Tibial artery (tissue), 4 donors: ENCODE results near the gene ADM.
A peak's percentile ranks its signal among the peaks of the same experiment; 100 is the strongest.

Source experiments
- DNase-seq, 2 donors: peaks; one replicate each; pipeline ENCODE4 v3.0.0-alpha.2; 2019
- H3K27ac ChIP-seq, 2 donors: fragments of 200-600 bp; sonication (generic) in 1 of 2; 1 replicate in 1 of 2; 2 replicates in 1 of 2; pipeline ENCODE4 v1.5.1; 2018 to 2019; ENCODE audit warnings: mild to moderate bottlenecking in 1 of 2
- H3K27me3 ChIP-seq, 2 donors: fragments of 200-600 bp; sonication (generic) in 1 of 2; one replicate each; pipeline versions ENCODE4 v1.5.1 to v1.6.0; 2016 to 2019
- H3K36me3 ChIP-seq, 3 donors: fragments of 200-600 bp; sonication (generic) in 2 of 3; one replicate each; pipeline ENCODE4 v1.5.1; 2016 to 2019; ENCODE audit warnings: mild to moderate bottlenecking in 2 of 3
- H3K4me1 ChIP-seq, 4 donors: fragments of 200-600 bp; sonication (generic) in 2 of 4; 1 replicate in 3 of 4; 2 replicates in 1 of 4; pipeline ENCODE4 v1.5.1; 2016 to 2019
- H3K4me3 ChIP-seq, 2 donors: fragments of 200-600 bp; sonication (generic) in 1 of 2; 1 replicate in 1 of 2; 2 replicates in 1 of 2; pipeline ENCODE4 v1.5.1; 2018 to 2019; ENCODE audit warnings: mild to moderate bottlenecking in 2 of 2
- H3K9me3 ChIP-seq, 3 donors: fragments of 200-600 bp; sonication (generic) in 1 of 3; one replicate each; pipeline ENCODE4 v1.5.1; 2016 to 2019
- intact Hi-C: fragments of 100-400 bp; cut with DNase I; formaldehyde crosslinking; loops from one replicate; pipeline ENCODE4 v1.15.0; 2023; ENCODE audit warnings: low total_unique reads
- TF ChIP-seq, protein P1 (sequence below), 2 experiments: fragments of 200-600 bp in 1 of 2; fragments of 450-650 bp in 1 of 2; IDR thresholded peaks; one replicate each; pipeline ENCODE4 v1.5.1; 2017 to 2019; ENCODE audit warnings: antibody characterized with exemption in 2 of 2, mild to moderate bottlenecking in 1 of 2, moderate library complexity in 1 of 2

ADM gene

DNA sequence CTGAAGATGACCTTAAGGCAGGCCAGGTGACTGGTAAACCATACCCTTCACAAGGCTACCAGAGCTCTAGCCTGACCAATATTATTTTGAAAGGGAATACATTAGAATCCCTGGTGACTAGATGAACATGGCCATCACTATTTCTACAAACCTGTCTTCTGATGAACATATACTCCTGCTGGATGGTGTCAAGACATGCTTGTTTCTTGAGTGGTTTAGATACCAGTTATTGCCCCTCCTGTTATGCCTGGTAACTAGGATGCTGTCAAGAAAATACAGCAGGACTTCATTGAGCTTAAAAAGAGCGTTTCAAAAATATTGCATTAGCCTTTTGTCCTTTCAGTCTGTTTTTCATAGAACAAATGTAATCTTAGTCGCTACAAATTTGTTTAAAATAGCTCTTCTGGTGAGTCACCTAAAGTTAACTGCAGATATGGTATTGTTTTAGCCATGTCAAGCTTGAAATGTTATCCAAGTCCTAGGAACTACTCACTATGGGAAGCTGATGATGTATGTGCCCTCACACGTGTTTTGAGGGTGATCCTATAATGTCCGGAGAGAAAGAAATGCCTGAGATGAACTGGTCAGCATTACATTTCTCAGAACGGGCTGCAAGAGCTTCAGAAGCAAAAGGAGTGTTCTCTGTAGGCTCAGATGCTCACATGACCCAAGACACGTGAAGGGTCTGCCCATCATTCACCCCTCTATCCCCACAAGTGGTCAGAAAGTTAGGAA lies 20.6 kb downstream of the ADM start:
- Histone ChIP-seq H3K9me3 (no peaks in the 10 kb centered on the region), H3K4me3 (no peak overlapping the region), H3K4me1 (peaks cover 5 to 74% (median 40%) of the 10 kb centered on the region in 4 donors), H3K36me3 (no peaks in the 10 kb centered on the region), H3K27ac (peak overlapping the region; percentile 56 to 82), H3K27me3 (no peaks in the 10 kb centered on the region)
- no peak for DNase-seq
- intact Hi-C loops = no loop called here
- TF ChIP-seq, protein P1, sequence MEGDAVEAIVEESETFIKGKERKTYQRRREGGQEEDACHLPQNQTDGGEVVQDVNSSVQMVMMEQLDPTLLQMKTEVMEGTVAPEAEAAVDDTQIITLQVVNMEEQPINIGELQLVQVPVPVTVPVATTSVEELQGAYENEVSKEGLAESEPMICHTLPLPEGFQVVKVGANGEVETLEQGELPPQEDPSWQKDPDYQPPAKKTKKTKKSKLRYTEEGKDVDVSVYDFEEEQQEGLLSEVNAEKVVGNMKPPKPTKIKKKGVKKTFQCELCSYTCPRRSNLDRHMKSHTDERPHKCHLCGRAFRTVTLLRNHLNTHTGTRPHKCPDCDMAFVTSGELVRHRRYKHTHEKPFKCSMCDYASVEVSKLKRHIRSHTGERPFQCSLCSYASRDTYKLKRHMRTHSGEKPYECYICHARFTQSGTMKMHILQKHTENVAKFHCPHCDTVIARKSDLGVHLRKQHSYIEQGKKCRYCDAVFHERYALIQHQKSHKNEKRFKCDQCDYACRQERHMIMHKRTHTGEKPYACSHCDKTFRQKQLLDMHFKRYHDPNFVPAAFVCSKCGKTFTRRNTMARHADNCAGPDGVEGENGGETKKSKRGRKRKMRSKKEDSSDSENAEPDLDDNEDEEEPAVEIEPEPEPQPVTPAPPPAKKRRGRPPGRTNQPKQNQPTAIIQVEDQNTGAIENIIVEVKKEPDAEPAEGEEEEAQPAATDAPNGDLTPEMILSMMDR (IDR thresholded peaks at IDR 0.05) = no peak

- Histone ChIP-seq H3K4me1 (peaks cover 5 to 74% (median 40%) of the 10 kb centered on the region in 4 donors), H3K27me3 (no peaks in the 10 kb centered on the region), H3K27ac (peak overlapping the region; percentile 56 to 82), H3K9me3 (no peaks in the 10 kb centered on the region), H3K4me3 (no peak overlapping the region), H3K36me3 (no peaks in the 10 kb centered on the region)
- TF ChIP-seq, protein P1 (IDR thresholded peaks at IDR 0.05) = no peak
- intact Hi-C loops = no loop called here
- DNase-seq = peak; percentile 70 to 78
These were observed 21.4 kb downstream of the ADM start for GRCh38 chr11:10326012-10326964.

DNA sequence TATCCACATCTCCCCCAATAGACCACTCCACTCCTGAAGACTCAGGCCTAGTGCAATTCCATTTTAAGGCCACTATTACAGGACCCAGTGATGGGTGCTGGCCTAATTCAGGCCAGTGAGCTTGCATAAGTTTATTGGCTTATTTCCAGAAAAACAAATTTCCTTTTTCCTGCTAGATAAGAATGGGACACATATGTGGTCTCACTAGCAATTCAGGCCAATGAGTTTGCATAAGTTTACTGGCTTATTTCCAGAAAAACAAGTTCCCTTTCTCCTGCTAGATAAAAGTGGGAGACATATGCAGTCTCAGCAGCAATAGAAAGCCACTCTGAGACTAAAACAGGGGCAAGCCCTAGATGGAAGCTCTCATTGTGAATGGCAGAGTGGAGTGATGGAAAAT lies 22.4 kb downstream of the ADM start:
- no peak for DNase-seq
- intact Hi-C loops = no loop called here
- Histone ChIP-seq H3K27me3 (no peaks in the 10 kb centered on the region), H3K4me1 (peaks cover 5 to 67% (median 39%) of the 10 kb centered on the region in 4 donors), H3K27ac (peak overlapping the region; percentile 56 to 82), H3K9me3 (no peaks in the 10 kb centered on the region), H3K4me3 (no peak overlapping the region), H3K36me3 (no peaks in the 10 kb centered on the region)
- TF ChIP-seq, protein P1 (IDR thresholded peaks at IDR 0.05) = no peak

GRCh38 chr11:10328314-10329098 lies 23.6 kb downstream of the ADM start:
- peak overlapping the region; percentile 2 to 28 for H3K27ac ChIP-seq
- peaks cover 5 to 56% (median 34%) of the 10 kb centered on the region in 4 donors for H3K4me1 ChIP-seq
- no peaks in the 10 kb centered on the region for H3K9me3 ChIP-seq
- no peaks in the 10 kb centered on the region for H3K27me3 ChIP-seq
- DNase-seq = no peak
- H3K36me3 ChIP-seq = no peaks in the 10 kb centered on the region
- intact Hi-C loops = no loop called here
- TF ChIP-seq, protein P1 (IDR thresholded peaks at IDR 0.05) = no peak
- H3K4me3 ChIP-seq = no peak overlapping the region

DNA sequence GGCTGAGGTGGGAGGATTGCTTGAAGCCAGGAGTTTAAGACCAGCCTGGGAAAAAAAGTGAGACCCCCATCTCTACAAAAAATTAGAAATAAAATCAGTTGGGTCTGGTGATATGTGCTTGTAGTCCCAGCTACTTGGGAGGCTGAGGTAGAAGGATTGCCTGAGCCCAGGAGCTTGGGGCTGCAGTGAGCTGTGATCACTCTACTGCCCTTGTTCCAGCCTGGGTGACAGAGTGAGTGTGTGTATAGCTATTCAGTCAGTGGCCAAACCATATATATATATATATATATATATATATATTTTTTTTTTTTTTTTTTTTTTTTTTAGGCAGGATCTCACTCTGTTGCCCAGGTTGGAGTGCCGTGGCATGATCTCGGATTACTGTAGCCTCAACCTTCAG lies 24.5 kb downstream of the ADM start:
- Histone ChIP-seq H3K4me3 (no peak overlapping the region), H3K27me3 (no peaks in the 10 kb centered on the region), H3K27ac (peak overlapping the region in 1 of 2 donors; percentile 28), H3K36me3 (no peaks in the 10 kb centered on the region), H3K4me1 (peaks cover 5 to 48% (median 34%) of the 10 kb centered on the region in 4 donors), H3K9me3 (no peaks in the 10 kb centered on the region)
- DNase-seq = no peak
- TF ChIP-seq, protein P1 (IDR thresholded peaks at IDR 0.05) = no peak
- intact Hi-C loops = no loop called here
